Effector memory CD8-positive, alpha-beta T cell (primary cell): Measurements from ENCODE around the gene OR2T29.
"Not testable (repeated sequence)": the region's sequence is repeated elsewhere in the genome, so short reads cannot be mapped to it uniquely, and the experiment has no call there.

ENCODE experiments used
- ATAC-seq: fragments of 150-1000 bp; cut with Tn5 transposase; replicated peaks from 2 replicates; pipeline ENCODE4 v1.10.0; 2021; ENCODE audit warnings: mild to moderate bottlenecking, moderate library complexity
- DNase-seq, 3 experiments: peaks; one replicate each; pipeline ENCODE4 v3.0.0; 2021
- H3K27ac Mint-ChIP-seq, 2 donors: one replicate each; pipeline ENCODE4 v1.8.0; 2022; ENCODE audit warnings: mild to moderate bottlenecking in 2 of 2, mixed read lengths in 2 of 2, moderate library complexity in 2 of 2
- H3K27me3 Mint-ChIP-seq, 2 donors: one replicate each; pipeline ENCODE4 v1.8.0; 2022; ENCODE audit warnings: mixed read lengths in 2 of 2
- H3K36me3 Mint-ChIP-seq: one replicate; pipeline ENCODE4 v1.8.0; 2022; ENCODE audit warnings: mild to moderate bottlenecking, moderate library complexity, mixed read lengths; ENCODE audit not compliant: insufficient read depth
- H3K4me1 Mint-ChIP-seq, 2 donors: one replicate each; pipeline ENCODE4 v1.8.0; 2022; ENCODE audit warnings: low read depth in 2 of 2, mixed read lengths in 2 of 2
- H3K4me3 Mint-ChIP-seq, 2 donors: one replicate each; pipeline ENCODE4 v1.8.0; 2022; ENCODE audit warnings: mild to moderate bottlenecking in 2 of 2, mixed read lengths in 2 of 2, moderate library complexity in 2 of 2
- H3K9me3 Mint-ChIP-seq, 2 donors: one replicate each; pipeline ENCODE4 v1.8.0; 2022; ENCODE audit warnings: mixed read lengths in 2 of 2
- total RNA-seq, 9 experiments: gene quantifications; one replicate each; lab custom pipeline; 2026; lab: John Stamatoyannopoulos, UW

Gene OR2T29, protein sequence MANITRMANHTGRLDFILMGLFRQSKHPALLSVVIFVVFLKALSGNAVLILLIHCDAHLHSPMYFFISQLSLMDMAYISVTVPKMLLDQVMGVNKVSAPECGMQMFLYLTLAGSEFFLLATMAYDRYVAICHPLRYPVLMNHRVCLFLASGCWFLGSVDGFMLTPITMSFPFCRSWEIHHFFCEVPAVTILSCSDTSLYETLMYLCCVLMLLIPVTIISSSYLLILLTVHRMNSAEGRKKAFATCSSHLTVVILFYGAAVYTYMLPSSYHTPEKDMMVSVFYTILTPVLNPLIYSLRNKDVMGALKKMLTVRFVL
- total RNA-seq = 0 reads per million in 9 experiments

DNA sequence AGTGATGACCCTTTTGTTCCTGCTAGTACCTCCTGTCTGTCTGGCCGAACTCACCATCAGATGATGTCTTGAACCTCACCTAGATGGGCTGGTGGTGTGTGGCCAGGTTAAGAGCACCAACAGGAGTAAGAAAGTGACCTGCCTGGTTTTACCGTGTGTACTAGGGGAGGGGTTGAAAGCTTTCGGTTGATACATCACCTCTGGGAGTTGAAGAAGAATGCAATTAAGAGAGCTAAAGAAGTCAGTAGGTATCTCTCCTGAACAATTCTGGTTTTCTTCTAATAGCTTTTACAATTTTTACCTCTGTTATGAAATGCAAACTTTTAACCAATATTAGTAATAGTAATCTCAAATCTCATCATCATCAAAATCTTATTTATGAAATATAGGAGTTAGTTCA, at the start of gene OR2T29:
TSS of gene OR2T29 (minus strand) at position 101 of the 400 bp plus-strand sequence. CDS start 3,281 bp downstream, outside the sequence.
- not testable (repeated sequence) for H3K27ac Mint-ChIP-seq, DNase-seq, ATAC-seq, H3K4me3 Mint-ChIP-seq, H3K36me3 Mint-ChIP-seq, H3K9me3 Mint-ChIP-seq, H3K4me1 Mint-ChIP-seq, H3K27me3 Mint-ChIP-seq

DNA sequence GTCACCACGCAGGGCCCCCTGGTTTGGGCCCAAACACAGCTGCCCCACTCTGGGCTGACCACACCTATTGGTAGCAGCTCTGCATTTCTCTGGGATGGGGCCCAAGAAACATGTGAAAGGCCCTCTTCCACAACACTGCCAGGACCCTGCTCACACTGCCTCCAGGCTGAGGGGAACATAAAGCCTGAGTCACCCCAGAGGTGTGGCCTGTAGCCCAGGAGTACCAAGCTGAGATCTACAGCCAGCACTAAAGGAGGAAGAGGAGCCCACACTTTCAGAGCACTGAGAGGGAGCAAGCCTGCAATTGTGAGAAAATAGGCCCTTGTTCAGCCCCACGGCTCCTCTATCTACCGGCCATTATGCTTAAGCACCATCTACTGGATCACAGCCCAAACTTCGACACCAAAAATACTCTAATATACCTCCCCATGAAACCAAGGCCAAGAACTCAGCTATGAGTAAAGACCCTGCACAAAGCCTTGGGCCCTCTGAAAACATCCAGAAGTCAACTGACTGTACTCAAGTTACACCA, 49.4 kb upstream of the OR2T29 start:
- H3K27me3 Mint-ChIP-seq = peaks cover 0 to 28% of the 10 kb centered on the region in 2 donors
- no peak for DNase-seq
- no peak overlapping the region for H3K27ac Mint-ChIP-seq
- no peaks in the 10 kb centered on the region for H3K9me3 Mint-ChIP-seq
- H3K36me3 Mint-ChIP-seq = no peaks in the 10 kb centered on the region
- H3K4me3 Mint-ChIP-seq = no peak overlapping the region
- ATAC-seq = no peak
- no peaks in the 10 kb centered on the region for H3K4me1 Mint-ChIP-seq

DNA sequence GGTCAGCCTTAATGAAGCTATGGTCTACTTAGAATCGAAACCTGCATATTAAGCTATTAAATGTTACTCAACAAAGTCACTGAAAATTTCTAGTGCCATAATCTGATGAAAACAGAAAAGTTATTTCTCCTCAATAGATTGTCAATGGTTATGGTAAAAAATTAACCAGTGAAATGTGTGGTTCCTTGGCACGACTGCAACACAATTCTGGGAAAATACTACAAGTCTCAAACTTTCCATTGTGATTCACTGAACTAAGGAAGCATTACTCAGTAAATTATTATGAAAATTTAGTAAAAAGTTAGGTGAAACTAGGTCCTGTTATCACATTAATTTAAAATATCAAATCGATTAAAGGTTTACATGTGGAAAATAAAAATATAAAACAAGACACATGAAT, 47.7 kb upstream of the OR2T29 start:
- Mint-ChIP-seq H3K27ac (no peak overlapping the region), H3K27me3 (peaks cover 0 to 38% of the 10 kb centered on the region in 2 donors), H3K4me1 (no peaks in the 10 kb centered on the region), H3K4me3 (no peak overlapping the region), H3K9me3 (no peaks in the 10 kb centered on the region), H3K36me3 (no peaks in the 10 kb centered on the region)
- DNase-seq = no peak
- ATAC-seq = no peak

DNA sequence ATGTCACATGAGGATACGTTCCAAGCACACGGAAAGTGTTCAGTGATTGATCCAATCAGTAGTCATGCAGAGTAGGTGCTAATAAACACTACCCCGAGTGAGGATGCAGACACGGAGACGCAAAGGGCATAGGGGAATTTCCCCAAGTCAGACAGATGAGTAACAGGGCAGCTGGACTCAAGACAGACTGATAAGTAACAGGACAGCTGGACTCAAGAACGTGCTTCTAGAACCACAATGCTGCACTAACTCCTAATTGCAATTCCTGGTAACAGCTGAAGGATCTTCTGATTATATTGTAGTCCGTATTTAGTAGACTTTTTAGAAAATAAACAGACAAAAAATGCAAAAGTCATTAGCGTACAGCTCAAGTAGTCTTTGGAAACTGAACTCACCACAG, 36.8 kb upstream of the OR2T29 start:
- H3K4me1 Mint-ChIP-seq = no peaks in the 10 kb centered on the region
- H3K27ac Mint-ChIP-seq = no peak overlapping the region
- no peaks in the 10 kb centered on the region for H3K36me3 Mint-ChIP-seq
- H3K4me3 Mint-ChIP-seq = no peak overlapping the region
- no peaks in the 10 kb centered on the region for H3K9me3 Mint-ChIP-seq
- ATAC-seq = no peak
- peaks cover 11 to 26% of the 10 kb centered on the region in 2 donors for H3K27me3 Mint-ChIP-seq
- no peak for DNase-seq

DNA sequence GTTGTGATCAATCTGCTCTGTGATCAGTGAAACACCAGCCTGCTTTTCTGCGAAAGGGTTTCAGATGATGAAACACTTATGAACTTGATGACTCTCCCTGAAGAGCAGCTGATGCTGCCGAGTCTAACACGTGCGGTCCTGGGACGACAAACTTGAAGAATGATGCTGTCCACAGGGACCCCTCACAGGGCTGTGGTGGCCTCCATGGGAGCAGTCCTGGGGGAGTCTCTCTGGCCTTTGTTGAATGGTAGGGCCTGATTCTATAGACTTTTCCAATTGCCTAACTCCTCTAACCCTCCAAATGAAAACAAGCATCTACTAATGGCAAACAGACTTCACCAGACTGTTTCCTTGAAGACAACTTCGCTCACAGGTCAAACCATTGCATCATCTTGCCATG, 35.0 kb upstream of the OR2T29 start, which contains the start of gene OR2T10:
TSS of gene OR2T10 (minus strand) at position 112 of the 400 bp plus-strand sequence. CDS start 3,932 bp downstream, outside the sequence.
- DNase-seq (no peak), ATAC-seq (no peak)
- Mint-ChIP-seq H3K4me1 (no peaks in the 10 kb centered on the region), H3K27ac (no peak within 1 kb of the TSS), H3K36me3 (no peaks in the 10 kb centered on the region), H3K9me3 (no peaks in the 10 kb centered on the region), H3K27me3 (peaks cover 16 to 23% of the 10 kb centered on the region in 2 donors), H3K4me3 (no peak within 1 kb of the TSS)

DNA sequence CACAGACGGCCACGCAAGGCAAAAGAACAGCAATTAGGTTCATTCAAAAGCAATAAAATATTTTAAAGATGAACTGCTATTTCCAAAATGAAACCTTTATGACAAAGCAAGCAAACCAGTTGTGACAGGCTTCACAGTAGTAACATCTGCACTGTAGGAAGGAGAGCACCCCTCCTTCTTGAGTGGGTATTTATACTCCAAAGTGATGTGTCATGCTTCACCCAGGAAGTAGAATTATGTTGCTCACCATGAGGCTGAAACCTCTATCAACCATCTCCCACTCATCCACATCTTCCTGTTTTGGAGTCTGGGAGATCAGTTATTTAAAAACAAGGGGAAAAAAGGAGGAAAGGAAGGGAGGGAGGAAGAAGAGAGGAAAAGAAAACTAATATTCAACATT, 34.0 kb upstream of the OR2T29 start:
- H3K36me3 Mint-ChIP-seq = no peaks in the 10 kb centered on the region
- ATAC-seq = no peak
- peaks cover 14 to 19% of the 10 kb centered on the region in 2 donors for H3K27me3 Mint-ChIP-seq
- H3K9me3 Mint-ChIP-seq = no peaks in the 10 kb centered on the region
- no peak overlapping the region for H3K27ac Mint-ChIP-seq
- no peaks in the 10 kb centered on the region for H3K4me1 Mint-ChIP-seq
- H3K4me3 Mint-ChIP-seq = no peak overlapping the region
- no peak for DNase-seq

DNA sequence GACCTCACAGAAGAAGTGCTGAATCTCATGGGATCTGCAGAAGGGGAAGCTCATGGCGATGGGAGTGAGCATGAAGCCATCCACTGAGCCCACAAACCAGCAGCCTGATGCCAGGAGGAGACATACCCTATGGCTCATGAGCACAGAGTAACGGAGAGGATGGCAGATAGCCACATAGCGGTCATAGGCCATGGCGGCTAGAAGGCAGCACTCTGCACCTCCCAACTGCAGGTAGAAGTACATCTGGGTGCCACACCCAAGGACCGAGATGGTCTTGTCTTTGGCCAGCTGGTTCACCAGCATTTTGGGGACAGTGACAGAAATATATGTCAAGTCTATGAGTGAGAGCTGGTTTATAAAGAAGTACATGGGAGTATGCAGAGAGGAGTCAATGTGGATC, 30.7 kb upstream of the OR2T29 start:
- no peaks in the 10 kb centered on the region for H3K36me3 Mint-ChIP-seq
- peaks cover 14 to 19% of the 10 kb centered on the region in 2 donors for H3K27me3 Mint-ChIP-seq
- H3K4me1 Mint-ChIP-seq = no peaks in the 10 kb centered on the region
- H3K9me3 Mint-ChIP-seq = no peaks in the 10 kb centered on the region
- no peak overlapping the region for H3K4me3 Mint-ChIP-seq
- no peak overlapping the region for H3K27ac Mint-ChIP-seq
- ATAC-seq (no peak), DNase-seq (no peak)

DNA sequence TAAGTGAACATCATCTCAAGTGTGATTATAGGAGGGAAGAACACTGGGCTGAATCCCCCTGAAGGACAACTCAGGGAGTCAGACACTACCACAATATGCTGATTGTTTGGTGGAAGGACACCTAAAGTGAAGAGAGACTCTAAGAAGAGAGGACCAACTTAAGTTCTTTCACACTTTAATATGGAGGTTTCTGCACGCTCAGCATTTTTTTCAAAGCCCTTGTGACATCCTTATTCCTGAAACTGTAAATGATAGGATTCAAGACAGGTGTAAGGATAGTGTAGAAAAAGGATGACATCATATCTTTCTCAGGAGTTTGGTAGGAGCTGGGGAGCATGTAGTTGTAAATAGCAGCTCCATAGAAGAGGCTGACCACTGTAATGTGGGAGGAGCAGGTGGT, 30.1 kb upstream of the OR2T29 start:
- H3K4me1 Mint-ChIP-seq = no peaks in the 10 kb centered on the region
- H3K9me3 Mint-ChIP-seq = no peaks in the 10 kb centered on the region
- ATAC-seq = no peak
- no peak overlapping the region for H3K27ac Mint-ChIP-seq
- H3K4me3 Mint-ChIP-seq = no peak overlapping the region
- DNase-seq = no peak
- H3K36me3 Mint-ChIP-seq = no peaks in the 10 kb centered on the region
- H3K27me3 Mint-ChIP-seq = peaks cover 14 to 19% of the 10 kb centered on the region in 2 donors

DNA sequence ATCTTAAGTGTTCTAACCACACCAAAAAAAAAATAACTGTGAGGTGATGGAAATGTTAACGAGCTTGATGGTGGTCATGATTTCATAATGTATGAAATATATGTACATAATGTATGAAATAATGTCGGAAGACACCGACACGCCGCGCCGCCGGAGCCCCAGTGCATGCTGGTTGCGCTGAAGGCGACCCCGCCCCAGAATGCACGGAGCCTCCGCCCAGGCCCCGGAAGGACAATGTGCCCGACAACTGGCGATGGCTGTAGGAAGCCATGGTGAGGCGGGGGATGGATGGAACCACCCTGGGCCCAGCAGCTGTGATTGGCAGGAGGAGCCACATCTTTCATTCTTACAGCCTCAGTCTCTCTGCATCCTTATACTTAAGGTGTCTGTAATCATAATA, 27.5 kb upstream of the OR2T29 start:
- DNase-seq (no peak), ATAC-seq (no peak)
- Mint-ChIP-seq H3K36me3 (no peaks in the 10 kb centered on the region), H3K4me3 (no peak overlapping the region), H3K4me1 (no peaks in the 10 kb centered on the region), H3K27ac (no peak overlapping the region), H3K27me3 (peaks cover 23 to 26% of the 10 kb centered on the region in 2 donors), H3K9me3 (no peaks in the 10 kb centered on the region)

DNA sequence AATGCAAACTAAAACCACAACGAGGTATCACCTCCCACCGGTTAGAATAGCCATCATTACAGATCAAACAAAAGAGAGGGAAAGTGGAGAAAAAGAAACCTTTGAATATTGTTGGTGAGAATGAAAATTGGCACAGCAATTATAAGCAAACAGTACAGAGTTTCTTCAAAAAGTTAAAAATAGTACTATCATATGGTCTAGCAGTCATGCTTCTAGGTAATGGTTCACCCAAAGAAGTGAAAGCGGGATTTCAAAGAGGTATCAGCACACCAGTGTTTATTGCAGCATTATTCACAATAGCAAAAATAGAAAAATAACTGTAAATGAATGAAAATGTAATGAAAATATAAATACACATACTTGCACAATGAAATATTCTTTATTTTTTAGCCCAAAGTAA, 26.8 kb upstream of the OR2T29 start:
- H3K36me3 Mint-ChIP-seq = no peaks in the 10 kb centered on the region
- H3K27ac Mint-ChIP-seq = no peak overlapping the region
- peaks cover 0 to 3% of the 10 kb centered on the region in 2 donors for H3K9me3 Mint-ChIP-seq
- H3K4me3 Mint-ChIP-seq = no peak overlapping the region
- H3K27me3 Mint-ChIP-seq = peaks cover 23 to 33% of the 10 kb centered on the region in 2 donors
- ATAC-seq (no peak), DNase-seq (no peak)
- H3K4me1 Mint-ChIP-seq = no peaks in the 10 kb centered on the region

DNA sequence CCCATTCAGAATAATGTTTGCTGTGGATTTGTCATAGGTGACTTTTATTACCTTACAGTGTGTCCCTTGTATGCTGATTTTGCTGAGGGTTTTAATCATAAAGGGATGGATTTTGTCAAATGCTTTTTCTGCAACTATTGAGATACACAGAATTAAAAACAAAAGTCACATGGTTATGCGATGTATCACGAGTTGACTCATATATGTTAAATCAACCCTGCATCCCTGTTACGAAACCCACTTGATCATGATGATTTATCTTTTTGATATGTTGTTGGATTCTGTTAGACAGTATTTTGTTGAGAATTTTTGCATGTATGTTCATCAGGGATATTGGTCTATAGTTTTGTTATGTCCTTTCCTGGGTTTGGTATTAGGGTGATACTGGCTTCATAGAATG, 22.7 kb upstream of the OR2T29 start:
- Mint-ChIP-seq H3K36me3 (no peaks in the 10 kb centered on the region), H3K4me3 (no peak overlapping the region), H3K9me3 (peaks cover 0 to 3% of the 10 kb centered on the region in 2 donors), H3K27me3 (peaks cover 9 to 24% of the 10 kb centered on the region in 2 donors), H3K4me1 (no peaks in the 10 kb centered on the region), H3K27ac (no peak overlapping the region)
- DNase-seq (no peak), ATAC-seq (no peak)

DNA sequence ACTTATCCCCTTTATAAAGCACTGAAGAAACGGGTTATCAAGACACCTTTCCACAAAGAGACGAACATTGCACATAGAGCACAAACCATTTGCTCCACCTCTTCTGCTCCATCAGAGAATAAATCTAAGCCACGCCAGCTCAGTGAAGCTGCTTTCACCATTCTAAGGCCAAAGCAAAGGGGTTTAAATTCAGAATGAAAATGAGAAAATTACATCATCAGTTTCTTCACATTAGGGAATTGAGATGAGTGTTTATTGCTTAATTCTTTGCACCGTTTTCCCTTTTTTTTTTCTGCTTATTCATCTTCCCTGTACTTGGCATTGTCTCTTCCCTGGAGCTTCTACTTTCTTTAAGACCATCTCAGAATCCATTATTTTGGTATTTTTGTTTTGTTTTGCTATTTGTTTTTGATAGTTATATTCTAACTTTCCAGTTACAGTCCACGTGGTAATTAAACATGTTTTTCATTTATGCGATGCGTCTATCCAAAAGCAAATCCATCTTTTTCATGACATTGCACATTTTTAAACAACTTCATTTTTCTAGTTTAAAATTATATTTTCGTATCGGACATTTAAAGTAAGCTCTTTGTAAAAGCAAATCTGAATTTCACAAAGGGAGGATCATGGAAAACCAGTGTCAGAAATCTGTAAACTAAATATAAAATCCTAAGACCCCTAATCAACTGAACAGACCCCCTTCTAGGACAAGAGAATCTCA, 13.8 kb upstream of the OR2T29 start:
- Mint-ChIP-seq H3K9me3 (peaks cover 0 to 2% of the 10 kb centered on the region in 2 donors), H3K36me3 (no peaks in the 10 kb centered on the region), H3K27ac (no peak overlapping the region), H3K4me3 (no peak overlapping the region), H3K27me3 (peaks cover 0 to 17% of the 10 kb centered on the region in 2 donors), H3K4me1 (no peaks in the 10 kb centered on the region)
- no peak for DNase-seq
- no peak for ATAC-seq

DNA sequence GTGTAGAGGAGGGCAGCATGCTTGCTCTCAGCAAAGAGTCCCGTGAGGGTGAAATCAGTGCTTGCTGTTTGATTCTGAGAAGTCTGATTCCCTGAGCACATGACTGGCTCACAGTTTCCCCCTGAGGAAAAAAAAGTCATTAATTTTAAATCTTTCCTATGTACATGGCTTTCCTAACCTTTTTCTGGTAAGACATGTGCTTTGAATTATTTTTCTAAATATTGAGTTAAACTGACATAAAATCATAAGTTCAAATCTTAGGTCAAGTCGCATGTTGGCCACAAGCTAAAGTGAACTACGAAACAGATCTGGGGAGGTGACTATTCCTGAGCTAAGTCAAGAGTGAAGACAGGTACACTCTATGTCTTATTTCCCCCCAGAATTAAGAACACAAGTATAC, 12.1 kb upstream of the OR2T29 start, which contains the start of gene OR2T34:
TSS of gene OR2T34 (minus strand) at position 101 of the 400 bp plus-strand sequence. CDS start at position 101, 0 bp downstream.
- not testable (repeated sequence) for H3K9me3 Mint-ChIP-seq, H3K4me3 Mint-ChIP-seq, H3K27ac Mint-ChIP-seq, DNase-seq, ATAC-seq, H3K36me3 Mint-ChIP-seq, H3K4me1 Mint-ChIP-seq
- peaks cover 0 to 17% of the 10 kb centered on the region in 2 donors for H3K27me3 Mint-ChIP-seq
